GM18867 (cell line): ENCODE measurements around the gene C1QTNF2.

ENCODE experiments used
- ATAC-seq: cut with Tn5 transposase; IDR thresholded peaks from one replicate; pipeline ENCODE4 v1.9.1; 2021; ENCODE audit warnings: mild to moderate bottlenecking, moderate library complexity; ENCODE audit not compliant: unreplicated experiment

C1QTNF2 gene

GRCh38 chr5:160310140-160310539 lies 60.3 kb downstream of the C1QTNF2 start:
- no peak for ATAC-seq

- ATAC-seq: no peak
Measured at GRCh38 chr5:160306696-160307095, 63.7 kb downstream of the C1QTNF2 start.

DNA sequence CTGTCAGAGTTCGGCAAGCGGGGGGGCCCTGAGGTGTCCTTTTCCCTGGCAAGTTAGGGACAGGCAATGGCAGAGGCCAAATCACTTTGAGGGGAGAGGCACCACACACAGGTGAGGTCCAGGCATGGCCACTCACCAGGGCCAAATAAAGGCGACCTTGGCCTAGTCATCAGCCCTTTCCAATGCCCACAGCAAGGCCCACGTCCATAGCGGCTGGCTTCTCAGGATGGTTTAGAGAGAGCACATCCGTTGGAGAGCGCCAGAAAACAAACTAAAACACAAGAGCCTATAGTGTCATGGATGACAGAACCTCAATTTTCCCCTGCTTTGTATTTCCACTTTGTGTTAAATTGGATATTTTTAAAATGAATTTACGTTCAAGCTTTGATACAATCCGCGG lies 65.1 kb downstream of the C1QTNF2 start:
- ATAC-seq: no peak

DNA sequence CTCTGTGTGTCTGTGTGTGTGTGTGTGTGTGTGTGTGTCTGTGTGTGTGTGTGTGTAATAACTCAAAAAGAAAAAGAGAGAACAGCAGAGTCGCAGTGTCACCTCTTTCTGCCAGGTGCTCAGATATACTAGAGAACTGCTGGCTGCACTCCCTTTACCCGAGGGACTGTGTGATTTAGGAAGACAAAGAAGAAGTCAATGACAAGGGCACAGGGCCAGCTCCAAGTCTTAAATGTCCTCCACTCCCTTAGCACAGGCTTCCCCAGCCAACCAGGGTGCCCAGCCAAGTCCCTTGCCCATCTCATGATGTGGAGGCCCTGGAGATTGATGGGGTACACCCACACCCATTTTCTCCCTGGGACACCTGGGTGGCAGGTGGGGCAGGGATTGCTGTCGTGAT lies 66.7 kb downstream of the C1QTNF2 start:
- no peak for ATAC-seq

DNA sequence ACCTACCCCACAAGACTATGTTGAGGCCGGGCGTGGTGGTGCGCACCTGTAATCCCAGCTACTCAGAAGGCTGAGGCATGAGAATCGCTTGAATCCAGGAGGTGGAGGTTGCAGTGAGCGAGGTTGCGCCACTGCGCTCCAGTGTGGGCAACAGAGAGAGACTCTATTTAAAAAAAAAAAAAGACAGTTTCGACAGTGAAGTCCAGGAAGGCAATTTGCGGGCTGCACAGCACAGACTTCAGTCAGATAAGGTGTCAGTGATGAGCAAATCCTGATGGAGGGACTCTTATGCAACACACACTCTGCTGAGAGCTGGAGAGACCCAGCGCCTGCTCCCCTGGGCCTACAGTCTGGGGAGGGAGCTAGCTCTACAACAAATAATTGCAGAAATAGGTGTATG lies 72.2 kb downstream of the C1QTNF2 start:
- ATAC-seq: no peak

DNA sequence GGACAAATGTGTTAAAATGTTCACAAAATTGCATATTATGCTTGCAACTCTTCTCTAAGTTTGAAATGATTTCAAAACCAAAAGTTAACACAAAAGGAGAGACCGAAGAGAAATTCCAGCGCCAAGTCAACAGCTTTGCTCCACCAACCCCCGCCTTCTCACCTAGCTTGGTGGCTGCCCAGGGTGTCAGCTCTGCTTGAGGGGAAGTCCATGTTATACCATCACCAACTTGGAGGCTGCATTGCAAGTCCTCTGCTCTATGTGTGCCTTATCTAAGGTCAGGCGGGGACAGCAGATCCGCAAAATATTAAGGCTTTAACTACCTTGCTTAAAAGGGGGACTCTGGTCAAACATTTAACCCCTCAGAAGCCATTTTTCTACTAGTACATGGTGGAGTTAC lies 72.7 kb downstream of the C1QTNF2 start:
- no peak for ATAC-seq
